Upper lobe of right lung (tissue), 1 donor: ENCODE measurements around the gene PNRC2. TPM values are rescaled to one million over a fixed set of nuclear protein-coding genes. Genes with fewer than 3 reads are reported as not detected.

Experiments used
- ATAC-seq: fragments of 200-7000 bp; cut with Tn5 transposase; one replicate; pipeline ENCODE4 v1.9.1; 2020; ENCODE audit warnings: mild to moderate bottlenecking, moderate library complexity
- DNase-seq: peaks from one replicate; pipeline ENCODE4 v3.0.0-alpha.2; 2020
- H3K27ac ChIP-seq: fragments of 200-600 bp; one replicate; pipeline ENCODE4 v1.8.0; 2022
- H3K27me3 ChIP-seq: fragments of 200-600 bp; one replicate; pipeline ENCODE4 v1.8.0; 2022; ENCODE audit warnings: mild to moderate bottlenecking
- H3K36me3 ChIP-seq: fragments of 200-600 bp; one replicate; pipeline ENCODE4 v1.8.0; 2022
- H3K4me1 ChIP-seq: fragments of 200-600 bp; one replicate; pipeline ENCODE4 v1.8.0; 2022
- H3K4me3 ChIP-seq: fragments of 200-600 bp; one replicate; pipeline ENCODE4 v1.8.0; 2022; ENCODE audit warnings: mild to moderate bottlenecking
- H3K9me3 ChIP-seq: fragments of 200-600 bp; one replicate; pipeline ENCODE4 v1.8.0; 2022
- CTCF ChIP-seq: fragments of 200-600 bp; IDR thresholded peaks from one replicate; pipeline ENCODE4 v1.8.0; 2022; ENCODE audit warnings: antibody characterized with exemption
- intact Hi-C: fragments of 100-400 bp; cut with DNase I; formaldehyde crosslinking; loops from one replicate; pipeline ENCODE4 v1.11.0; 2022
- total RNA-seq: library from RNA; stranded (reverse); fragmentation: NEBNext Ultra II Directional; extraction: Animal tissue kit (Norgen Biotek cat#: 25700); gene quantifications from one replicate; pipeline ENCODE4 v1.2.1, GENCODE V29; 2021
- donor health status: DM: no; HTN: yes; CAD: no; lungs with severe emphysema.

The PNRC2 gene
- total RNA-seq, 1 donor from 2014 or later: 119 TPM

- no peak for ATAC-seq
- Histone ChIP-seq H3K9me3 (no peaks in the 10 kb centered on the region), H3K36me3 (no peaks in the 10 kb centered on the region), H3K27me3 (no peaks in the 10 kb centered on the region), H3K4me1 (peaks cover 4% of the 10 kb centered on the region), H3K4me3 (no peak overlapping the region), H3K27ac (no peak overlapping the region)
- intact Hi-C loops: loop anchor here (10.0 kb wide), 1 partner anchor 150 kb away; no protein-coding TSS in a partner anchor
- DNase-seq: no peak
- no peak for TF ChIP-seq CTCF
These were observed 44.7 kb upstream of the PNRC2 start for GRCh38 chr1:23914921-23915320.

DNA sequence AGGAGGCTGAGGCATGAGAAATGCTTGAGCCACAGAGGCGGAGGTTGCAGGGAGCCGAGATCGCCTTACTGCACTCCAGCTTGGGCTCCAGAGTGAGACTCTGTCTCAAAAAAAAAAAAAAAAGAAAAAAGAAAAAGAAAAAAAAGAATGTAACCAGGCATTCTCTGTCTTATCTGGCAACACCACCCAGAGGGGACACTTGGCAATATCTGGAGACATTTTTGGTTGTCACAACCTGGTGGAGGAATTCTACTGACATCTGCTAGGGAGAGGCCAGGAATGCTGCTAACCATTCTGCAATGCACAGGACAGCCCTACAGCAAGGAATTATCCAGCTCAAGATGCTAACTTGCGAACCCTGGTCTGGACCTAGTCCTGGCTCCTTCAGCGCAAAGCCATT, 44.2 kb upstream of the PNRC2 start:
- ATAC-seq: no peak
- intact Hi-C loops: loop anchor here (10.0 kb wide), 1 partner anchor 151 kb away; no protein-coding TSS in a partner anchor
- no peak for DNase-seq
- Histone ChIP-seq H3K36me3 (no peaks in the 10 kb centered on the region), H3K9me3 (no peaks in the 10 kb centered on the region), H3K4me1 (peaks cover 8% of the 10 kb centered on the region), H3K27me3 (no peaks in the 10 kb centered on the region), H3K4me3 (no peak overlapping the region), H3K27ac (no peak overlapping the region)
- no peak for TF ChIP-seq CTCF

GRCh38 chr1:23916209-23917131, 43.2 kb upstream of the PNRC2 start:
- peaks cover 12% of the 10 kb centered on the region for H3K4me1 ChIP-seq
- peak; percentile 64 for TF ChIP-seq CTCF
- no peaks in the 10 kb centered on the region for H3K9me3 ChIP-seq
- intact Hi-C loops: loop anchor here (10.0 kb wide), 1 partner anchor 152 kb away; no protein-coding TSS in a partner anchor
- H3K27ac ChIP-seq: no peak overlapping the region
- H3K36me3 ChIP-seq: no peaks in the 10 kb centered on the region
- DNase-seq: peak; percentile 81
- ATAC-seq: peak; percentile 97
- H3K4me3 ChIP-seq: no peak overlapping the region
- H3K27me3 ChIP-seq: no peaks in the 10 kb centered on the region

DNA sequence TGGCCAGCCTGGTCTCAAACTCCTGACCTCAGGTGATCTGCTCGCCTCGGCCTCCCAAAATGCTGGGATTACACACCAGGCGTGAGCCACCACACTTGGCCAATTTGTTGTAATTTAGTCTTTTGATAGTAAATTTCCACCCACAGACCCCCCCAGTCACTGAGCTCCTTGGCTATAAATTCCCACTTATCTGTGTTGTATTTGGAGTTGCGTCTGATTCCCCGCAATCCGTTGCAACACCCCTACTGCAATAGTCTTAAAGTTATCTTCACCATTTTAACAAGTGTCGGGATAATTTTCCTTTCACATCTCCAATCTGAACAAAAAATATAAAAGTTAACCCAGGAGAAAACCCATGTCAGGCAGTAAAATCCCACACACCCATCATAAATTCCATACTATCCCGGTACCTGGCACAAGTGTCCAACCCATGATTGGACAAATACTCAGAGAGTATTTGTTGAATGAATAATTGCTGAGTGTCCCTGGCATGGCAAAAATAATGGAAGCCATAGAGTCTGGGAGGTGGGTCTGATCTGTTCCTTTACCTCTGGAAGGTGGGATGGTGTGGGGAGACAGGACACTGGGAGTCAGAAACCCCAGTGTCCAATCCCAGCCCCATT, 37.2 kb upstream of the PNRC2 start:
- H3K4me1 ChIP-seq: peaks cover 12% of the 10 kb centered on the region
- intact Hi-C loops: no loop called here
- no peak overlapping the region for H3K27ac ChIP-seq
- H3K4me3 ChIP-seq: no peak overlapping the region
- ATAC-seq (no peak), DNase-seq (no peak)
- no peak for TF ChIP-seq CTCF
- H3K27me3 ChIP-seq: no peaks in the 10 kb centered on the region
- no peaks in the 10 kb centered on the region for H3K36me3 ChIP-seq
- no peaks in the 10 kb centered on the region for H3K9me3 ChIP-seq

DNA sequence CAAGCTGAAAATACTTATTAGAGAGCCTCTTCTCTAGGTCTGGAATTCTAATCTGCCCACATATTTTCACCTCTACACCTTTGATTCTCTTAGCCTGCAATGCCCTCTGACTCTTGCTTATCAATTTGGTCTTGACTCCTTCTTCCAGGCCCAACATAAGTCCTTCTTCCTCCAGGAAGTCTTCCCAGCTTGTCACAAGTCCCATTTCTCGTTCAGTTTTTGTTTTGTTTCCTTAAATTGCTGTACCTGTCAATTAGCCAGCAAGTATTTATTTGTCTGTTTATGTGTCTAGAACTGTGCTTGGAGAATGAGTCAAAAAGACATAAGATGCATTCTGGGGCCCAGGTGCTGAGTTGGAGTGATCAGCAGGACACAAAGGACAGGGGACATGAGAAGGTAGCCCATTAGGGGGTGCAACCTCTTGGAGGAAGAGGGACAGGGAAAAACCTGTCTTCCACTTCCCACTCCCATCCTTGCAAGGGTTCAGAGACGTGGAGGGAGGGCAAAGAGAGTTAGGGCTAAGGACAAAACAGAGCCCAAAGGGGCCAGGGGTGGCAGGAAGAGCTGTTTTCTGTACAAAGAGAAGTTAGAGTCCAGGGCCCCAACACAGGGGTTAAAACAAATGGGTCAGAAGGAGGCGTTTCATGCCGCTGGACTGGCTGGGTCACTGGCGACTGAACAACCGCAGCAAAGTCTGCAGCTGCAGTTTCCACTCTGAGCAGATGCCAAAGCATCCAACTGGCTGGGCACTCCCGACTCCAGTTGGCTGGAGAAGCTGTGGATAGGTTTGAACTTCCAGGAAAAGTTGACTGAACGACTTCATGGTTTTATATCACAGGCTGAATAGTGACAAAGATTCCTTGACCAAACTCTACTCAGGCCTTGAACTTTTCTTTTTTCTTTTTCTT, 35.8 kb upstream of the PNRC2 start:
- H3K4me1 ChIP-seq: peaks cover 12% of the 10 kb centered on the region
- H3K27me3 ChIP-seq: no peaks in the 10 kb centered on the region
- DNase-seq: no peak
- H3K4me3 ChIP-seq: no peak overlapping the region
- H3K27ac ChIP-seq: no peak overlapping the region
- H3K9me3 ChIP-seq: no peaks in the 10 kb centered on the region
- ATAC-seq: no peak
- intact Hi-C loops: no loop called here
- TF ChIP-seq CTCF: no peak
- no peaks in the 10 kb centered on the region for H3K36me3 ChIP-seq
